IPS-NIHi7 (cell line): ENCODE measurements around the gene ZNF714.
"Not testable (repeated sequence)": the region's sequence is repeated elsewhere in the genome, so short reads cannot be mapped to it uniquely, and the experiment has no call there.

Experiments used
- DNase-seq: peaks from one replicate; pipeline ENCODE4 v3.0.0; 2012; ENCODE audit warnings: mixed read lengths; ENCODE audit errors: extremely low spot score

ZNF714 gene

GRCh38 chr19:21130097-21130775 lies 48.2 kb downstream of the ZNF714 start:
- no peak for DNase-seq

DNA sequence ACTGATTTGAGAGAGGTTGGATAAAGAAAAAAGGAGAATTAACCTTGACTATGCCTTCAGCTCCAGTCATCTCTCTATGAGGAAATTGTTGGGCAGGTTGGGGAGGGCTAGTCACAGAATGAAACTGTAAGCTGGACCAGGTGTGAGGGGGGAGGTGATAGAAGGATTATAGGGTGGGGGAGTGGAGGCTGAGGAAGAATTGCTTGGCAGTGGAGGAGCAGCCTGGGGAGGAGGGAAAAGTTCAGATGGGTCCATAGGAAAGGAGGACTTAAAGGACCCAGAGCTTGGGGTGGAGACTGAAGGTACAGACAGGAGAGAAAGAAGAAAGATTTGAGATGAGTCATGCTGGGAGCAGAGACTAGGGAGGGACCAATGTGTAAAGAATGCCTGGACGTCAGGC lies 51.6 kb downstream of the ZNF714 start:
- no peak for DNase-seq

- no peak for DNase-seq
Observed at GRCh38 chr19:21134934-21135366, 52.9 kb downstream of the ZNF714 start.

DNA sequence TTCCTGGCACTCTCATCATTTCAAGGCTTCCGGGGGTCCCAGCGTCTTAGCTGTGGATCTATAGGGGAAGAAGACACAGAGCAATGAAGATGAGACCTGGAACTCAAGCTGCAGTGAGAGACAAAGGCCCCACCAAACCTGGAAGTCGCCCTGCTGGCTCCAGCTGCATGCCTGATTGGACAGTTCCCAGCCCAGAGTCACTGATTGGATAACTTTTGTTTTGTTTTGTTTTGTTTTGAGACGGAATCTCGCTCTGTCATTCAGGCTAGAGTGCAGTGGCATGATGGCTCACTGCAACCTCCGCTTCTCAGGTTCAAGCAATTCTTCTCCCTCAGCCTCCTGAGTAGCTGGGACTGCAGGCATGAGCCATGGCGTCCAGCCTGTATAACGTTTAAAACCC lies 53.4 kb downstream of the ZNF714 start:
- no peak for DNase-seq

- no peak for DNase-seq
Observed at GRCh38 chr19:21138130-21138529, 56.1 kb downstream of the ZNF714 start.

GRCh38 chr19:21141006-21141405 lies 59.0 kb downstream of the ZNF714 start:
- DNase-seq, result not testable (repeated sequence)

- DNase-seq, result peak; percentile 87
Observed at GRCh38 chr19:21141787-21142464, 59.9 kb downstream of the ZNF714 start, which contains the start of gene ZNF431. TSS of gene ZNF431 (plus strand) at chr19:21142040. CDS start at chr19:21142184, 144 bp downstream.

DNA sequence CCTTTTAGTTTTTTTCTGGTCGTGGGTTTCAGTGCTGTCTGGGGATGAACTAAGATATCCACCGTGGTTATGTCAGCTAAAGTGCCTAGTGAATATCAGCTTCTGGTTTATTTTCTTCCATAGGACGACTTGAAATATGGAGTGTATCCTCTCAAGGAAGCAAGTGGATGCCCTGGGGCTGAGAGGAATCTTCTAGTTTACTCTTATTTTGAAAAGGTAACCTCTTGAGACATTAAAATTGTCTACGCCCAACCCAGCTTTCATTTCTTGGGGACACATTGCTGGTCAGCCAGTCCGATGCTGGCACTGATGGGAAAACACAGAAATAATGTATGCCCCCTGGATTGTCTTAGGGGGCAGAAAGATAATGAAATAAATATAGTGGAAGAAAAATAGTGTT lies 61.4 kb downstream of the ZNF714 start:
- DNase-seq, result no peak

- no peak for DNase-seq
Observed at GRCh38 chr19:21143854-21144253, 61.9 kb downstream of the ZNF714 start.

DNA sequence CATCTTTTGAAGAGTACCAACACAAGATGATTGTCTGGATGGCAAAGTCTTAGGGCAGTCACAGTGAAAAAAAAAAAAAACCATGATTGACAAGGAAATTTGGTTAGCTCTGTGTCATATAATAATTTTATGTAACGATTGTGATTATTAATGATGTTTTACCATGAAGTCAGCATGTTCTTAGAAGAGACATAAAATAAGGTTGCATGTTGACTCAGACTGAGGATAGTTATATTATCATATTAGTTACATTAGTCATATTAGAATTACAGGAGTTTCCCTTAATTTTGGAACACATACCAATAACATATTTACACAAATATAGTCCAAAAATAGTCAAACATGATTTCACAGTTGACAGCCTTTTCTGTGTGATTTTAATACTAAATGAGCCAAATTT lies 65.5 kb downstream of the ZNF714 start:
- DNase-seq, result no peak

GRCh38 chr19:21148681-21149080 lies 66.7 kb downstream of the ZNF714 start:
- no peak for DNase-seq

- DNase-seq, result no peak
Observed at GRCh38 chr19:21149877-21150276, 67.9 kb downstream of the ZNF714 start.

- no peak for DNase-seq
Observed at GRCh38 chr19:21151460-21151859, 69.5 kb downstream of the ZNF714 start.

- no peak for DNase-seq
Observed at GRCh38 chr19:21158523-21159135, 76.6 kb downstream of the ZNF714 start.

DNA sequence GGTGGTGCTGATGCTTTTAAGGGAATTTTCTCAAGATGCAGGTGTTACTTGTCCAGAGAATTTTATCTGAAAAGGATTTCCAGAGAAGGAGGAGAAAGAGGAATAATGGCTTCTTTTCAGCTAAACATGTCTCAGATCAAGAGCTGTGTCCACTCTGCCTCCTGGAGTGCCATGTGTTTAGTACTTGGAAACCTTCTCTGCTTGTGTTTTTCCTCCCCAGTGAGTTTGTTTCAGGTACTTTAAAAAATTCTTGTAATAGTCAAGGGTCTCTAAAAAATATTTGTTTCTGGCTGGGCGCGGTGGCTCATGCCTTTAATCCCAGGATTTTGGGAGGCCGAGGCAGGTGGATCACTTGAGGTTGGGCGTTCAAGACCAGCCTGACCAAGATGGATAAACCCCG lies 82.5 kb downstream of the ZNF714 start:
- DNase-seq, result no peak

GRCh38 chr19:21166436-21166835 lies 84.4 kb downstream of the ZNF714 start:
- DNase-seq, result no peak
